Ovary (tissue), 3 donors: ENCODE results near the gene ZNF443.

Experiments used
- CTCF ChIP-seq, 3 donors: fragments of 450-650 bp in 2 of 3; fragments of 200-600 bp in 1 of 3; IDR thresholded peaks; one replicate each; pipeline versions ENCODE4 v1.5.1 to v1.8.0; 2016 to 2022; ENCODE audit warnings: antibody characterized with exemption in 3 of 3, mild to moderate bottlenecking in 1 of 3
- EP300 ChIP-seq: sonication (generic); formaldehyde crosslinking; IDR thresholded peaks from one replicate; pipeline ENCODE4 v1.6.1; 2017; ENCODE audit warnings: antibody characterized with exemption
- POLR2A ChIP-seq: fragments of 450-650 bp; IDR thresholded peaks from one replicate; pipeline ENCODE4 v1.6.1; 2017; ENCODE audit warnings: antibody characterized with exemption, mild to moderate bottlenecking, moderate library complexity
- donor health status: DM: no; HTN: no; CAD: no.

- TF ChIP-seq POLR2A (peak; percentile 52), CTCF (IDR thresholded peaks at IDR 0.05) (no peak), EP300 (peak; percentile 47)
Observed at GRCh38 chr19:12400633-12401502, 40.0 kb downstream of the ZNF443 start, which contains the start of gene ZNF799.
